ENCODE results near the gene SLC26A2.

Gene SLC26A2

DNA sequence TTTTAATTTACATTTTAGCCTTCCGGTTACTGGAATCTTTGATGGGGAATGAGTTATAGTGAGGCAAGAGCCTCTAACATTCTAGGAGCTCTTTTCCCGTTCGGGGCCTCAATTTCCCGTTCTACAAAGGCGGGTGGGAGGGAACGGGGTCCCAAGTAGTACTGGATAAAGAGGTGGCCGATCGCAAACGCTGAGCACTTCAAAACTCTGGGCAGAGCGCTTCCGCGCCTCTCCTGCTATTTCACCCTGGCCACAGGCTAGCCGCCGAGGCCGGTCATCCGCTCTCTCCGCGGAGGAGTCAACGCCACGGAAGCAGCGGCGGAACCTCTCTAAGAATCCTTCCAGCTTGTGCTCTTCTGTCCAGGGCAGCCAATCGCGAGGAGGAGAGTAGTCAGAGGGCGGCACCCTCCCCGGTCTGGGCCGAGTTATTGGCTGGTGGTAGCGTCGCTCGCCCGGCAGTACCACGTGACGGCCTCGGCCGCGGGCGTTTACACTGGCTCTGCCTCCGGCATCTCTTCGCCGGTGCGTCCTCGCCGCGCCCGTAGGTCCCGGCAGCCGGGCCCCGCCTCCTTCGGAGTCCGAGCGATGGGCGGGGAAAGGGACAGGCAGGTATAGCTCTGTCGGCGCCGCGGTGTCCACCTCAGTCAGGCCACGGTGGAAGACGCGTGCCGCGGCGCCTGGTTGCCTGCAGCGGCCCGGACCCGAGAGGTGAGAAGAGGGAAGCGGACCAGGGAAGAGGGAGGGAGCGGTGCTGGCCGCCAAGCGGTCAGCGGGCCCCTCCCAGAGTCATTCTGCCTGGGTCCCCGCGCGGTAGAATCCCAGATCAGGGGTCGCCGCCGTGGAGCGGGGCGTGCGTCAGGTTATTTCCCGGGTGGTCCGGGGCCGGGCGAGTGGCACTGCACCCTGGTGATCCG, at the start of gene SLC26A2:
Gene SLC26A2, plus strand, starts transcription at position 487 of the 914 bp plus-strand sequence. CDS start 16,895 bp downstream, outside the sequence.
- DNase-seq = peak; percentile 96 to 99

DNA sequence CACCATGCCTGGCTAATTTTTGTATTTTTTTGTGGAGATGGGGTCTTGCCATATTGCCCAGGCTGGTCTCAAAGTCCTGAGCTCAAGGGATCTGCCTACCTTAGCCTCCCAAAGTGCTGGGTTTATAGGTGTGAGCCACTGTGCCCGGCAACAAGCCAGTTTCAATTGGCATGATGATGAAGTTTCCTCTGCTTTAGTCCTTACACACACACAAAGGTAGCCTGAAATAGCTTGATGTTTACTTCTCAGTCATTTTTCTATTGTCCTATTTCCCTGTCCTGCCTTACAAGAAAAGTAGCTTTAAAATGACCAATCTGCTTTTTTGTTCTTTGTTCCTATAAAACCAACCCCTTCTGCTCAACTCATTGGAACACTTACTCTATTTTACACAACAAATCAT, 49.5 kb upstream of the SLC26A2 start:
- no peak for DNase-seq

DNA sequence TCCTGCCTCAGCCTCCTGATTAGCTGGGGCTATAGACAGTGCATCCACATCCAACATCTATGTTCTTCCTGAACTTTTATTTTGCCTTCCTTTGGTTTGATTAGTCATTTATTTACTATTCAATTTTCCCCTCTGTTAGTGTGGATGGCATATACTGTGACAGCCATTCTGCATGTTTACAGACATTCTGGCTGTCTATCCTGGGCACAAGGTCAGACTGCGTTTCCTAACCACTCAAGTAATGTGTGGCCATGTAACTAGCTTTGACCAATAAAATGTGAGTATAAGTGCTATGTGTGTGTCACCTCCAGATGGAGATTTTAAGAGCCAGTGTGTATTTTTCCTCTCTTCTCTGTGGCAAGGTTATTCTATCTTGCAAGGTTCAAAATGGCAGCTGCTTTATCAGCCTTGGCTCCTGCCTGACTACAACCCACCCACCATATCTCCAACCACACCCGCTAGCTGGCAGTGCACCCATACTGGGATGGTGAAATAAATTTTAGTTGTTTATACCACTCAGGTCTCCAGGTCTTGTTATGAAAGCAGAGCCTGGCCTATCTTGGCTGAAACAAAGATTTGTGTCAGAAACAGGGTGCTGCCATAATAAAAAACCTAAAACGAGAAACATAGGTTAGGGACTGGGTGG, 48.2 kb upstream of the SLC26A2 start:
- no peak for DNase-seq

DNA sequence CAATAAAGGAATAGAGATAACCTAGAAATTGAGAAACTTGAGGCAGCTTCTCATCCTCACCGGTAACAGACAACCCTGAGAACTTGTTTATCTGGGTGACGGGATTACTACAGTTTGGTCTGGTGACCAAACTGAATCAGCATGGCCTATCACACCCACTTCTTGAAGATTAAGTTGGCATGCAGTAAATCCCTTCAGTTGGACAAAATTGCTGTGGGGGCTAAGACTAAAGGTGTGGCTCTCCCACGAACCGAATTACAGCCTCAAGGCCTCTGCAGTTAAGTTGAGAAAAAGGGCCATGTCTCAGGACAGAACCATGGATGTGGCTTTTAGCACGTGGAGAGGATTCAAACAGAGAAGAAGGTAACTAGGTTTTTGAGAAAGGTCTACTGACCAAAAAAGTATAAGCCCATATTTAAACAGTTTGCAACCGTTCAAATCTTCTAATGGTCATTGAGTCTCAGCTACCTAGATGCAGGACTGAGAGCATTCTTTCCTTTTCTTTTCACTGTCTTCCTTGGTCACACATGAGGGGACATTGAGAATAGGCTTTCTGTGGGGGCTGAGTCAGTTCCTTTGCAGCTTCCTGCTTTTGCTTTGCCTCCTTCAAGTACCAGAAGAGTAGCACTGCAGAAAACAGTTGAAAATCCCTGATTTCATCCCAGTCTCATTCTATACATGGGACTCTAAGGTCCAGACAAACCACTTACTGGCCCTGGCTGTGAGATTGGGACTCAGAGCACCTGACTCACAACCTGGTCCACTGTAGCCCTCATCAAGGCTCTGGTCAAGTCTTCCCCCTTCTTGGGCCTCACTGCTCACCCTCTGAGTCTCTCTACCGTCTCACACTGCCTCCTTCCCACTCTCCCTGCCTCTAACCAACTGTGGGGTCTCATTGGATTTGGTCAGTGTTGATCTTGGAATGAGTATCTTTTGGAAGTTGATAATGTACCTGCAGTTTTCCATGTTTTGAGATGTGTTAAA, 46.8 kb upstream of the SLC26A2 start:
- no peak for DNase-seq

DNA sequence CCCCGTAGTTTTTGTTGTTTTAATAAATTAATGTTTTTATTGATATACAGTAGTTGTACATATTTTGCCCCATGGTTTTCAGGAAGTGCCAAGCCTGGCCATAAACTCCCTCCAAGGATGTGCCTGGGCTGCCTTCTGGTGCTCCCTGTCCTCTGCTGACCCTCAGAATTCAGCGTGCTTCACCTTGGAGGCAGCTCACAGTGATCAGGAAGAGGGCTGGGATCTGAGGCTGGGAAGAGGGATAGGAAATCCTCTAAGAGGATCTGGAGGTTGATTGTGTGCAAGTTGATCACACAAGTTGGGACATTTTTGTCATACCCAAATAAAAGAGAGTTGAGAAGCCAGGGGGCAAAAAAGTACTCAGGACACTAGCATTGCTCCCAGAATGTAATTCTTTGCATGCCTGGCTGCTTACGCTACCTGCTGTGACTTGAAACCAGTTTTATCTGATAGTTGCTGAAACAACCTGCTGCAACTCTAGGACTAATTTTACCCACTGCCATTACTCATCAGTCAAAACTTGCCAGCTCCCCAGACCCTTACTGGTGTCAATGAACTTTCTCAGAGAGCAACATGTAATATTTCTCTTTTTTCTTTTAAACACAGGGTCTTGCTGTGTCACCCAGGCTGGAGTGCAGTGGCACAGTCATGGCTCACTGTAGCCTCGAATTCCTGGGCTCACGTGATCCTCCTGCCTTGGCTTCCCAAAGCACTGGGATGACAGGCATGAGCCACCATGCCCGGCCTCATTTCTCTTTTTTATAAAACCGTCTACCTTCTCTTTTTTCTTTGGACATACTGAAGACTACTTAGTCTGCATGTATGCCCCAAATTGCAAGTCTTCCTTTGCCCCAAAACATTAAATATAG, 44.9 kb upstream of the SLC26A2 start:
- no peak for DNase-seq

DNA sequence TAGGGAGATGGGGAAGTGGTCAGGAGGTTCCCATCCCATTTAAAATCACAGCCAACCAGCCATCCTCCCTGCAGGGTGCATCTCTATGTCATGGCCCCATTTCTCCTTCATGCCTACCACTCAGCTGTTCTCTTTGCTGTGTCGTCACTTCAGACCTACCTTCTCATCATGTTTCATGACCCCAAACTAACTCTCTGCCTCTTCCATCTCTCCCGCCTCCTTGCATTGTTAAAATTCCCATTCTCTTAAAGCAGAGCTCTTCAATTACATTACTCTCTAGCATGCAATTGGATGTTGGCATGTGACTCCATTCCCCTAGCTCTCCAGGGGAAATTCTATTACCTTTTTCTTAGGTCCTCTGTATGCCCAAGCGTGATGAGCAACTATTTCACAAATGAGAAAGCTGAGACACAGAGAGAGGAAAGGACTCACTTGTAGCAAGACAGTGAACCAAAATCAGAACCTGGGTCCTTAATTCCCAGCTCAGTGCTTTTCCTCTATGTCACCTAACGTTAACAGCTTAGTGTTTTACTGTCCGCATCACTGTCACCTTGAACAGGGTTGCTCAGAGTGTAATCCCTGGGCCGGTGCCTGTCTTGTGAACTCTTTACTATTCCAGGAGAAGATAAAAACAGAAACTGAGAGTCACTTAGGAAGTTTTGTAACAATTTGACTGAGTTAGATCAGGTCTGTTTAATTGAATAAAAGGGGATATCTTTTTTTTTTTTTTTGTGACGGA, 44.1 kb upstream of the SLC26A2 start:
- no peak for DNase-seq

DNA sequence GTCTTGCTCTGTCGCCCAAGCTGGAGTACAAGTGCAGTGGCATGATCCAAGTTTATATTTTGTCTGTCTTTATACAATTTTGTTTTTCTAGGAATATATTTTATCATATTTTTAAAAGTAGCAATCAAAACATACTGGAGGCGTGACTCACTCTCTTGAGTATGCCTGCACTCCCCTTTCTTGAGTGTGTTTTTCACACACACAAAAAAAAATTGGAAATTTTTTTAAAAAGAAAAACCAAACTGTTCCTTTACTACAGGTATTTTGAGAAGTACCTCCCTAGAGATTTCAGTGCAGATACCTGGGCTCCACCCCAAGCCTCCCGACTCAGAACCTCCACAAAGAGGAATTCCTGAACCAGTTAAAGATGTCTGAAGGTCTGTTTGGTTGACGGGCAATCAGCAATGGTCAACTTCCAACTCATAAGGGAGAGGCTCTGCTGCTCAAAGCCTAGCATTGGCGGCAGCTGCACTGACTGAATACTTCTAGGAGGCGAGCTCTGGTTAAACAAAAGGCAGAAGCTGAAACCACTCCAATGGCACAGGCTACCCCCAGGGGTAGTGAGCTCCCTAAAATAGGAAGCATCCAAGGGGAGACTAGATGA, 43.4 kb upstream of the SLC26A2 start:
- DNase-seq = no peak

DNA sequence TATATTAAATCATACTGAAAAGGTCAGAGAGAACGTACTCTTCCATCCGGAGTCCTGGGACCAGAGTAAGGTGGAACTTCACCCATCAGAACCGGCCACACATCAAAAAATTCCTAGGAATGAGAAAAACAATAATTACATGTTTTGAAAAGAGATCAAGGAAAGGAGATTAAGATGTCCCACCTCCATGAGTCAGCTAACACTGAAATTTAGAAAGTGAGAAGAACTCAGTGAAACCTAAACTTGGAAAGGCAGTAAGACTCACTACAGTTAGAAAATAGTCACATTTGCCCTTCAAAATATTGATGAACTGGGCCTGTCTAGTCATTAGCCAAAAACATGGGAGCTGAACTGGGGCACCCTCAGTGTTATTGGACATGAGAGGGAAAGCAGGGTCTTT, 39.0 kb upstream of the SLC26A2 start:
- DNase-seq = no peak

DNA sequence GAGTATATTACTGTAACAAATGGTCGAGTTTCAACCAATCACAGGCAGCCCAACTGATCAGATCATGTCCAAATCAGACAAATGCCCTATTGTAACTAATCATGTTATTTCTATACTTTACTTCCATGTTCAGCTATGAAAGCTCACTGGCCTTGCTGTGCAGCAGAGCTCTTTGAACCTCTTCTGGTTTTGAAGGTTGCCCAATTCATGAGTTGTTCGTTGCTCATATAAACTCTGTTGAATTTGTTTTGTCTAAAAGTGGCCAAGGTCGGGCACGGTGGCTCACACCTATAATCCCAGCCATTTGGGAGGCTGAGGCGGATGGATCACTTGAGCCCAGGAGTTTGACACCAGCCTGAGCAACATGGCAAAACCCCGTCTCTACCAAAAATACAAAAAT, 37.6 kb upstream of the SLC26A2 start:
- DNase-seq = no peak

DNA sequence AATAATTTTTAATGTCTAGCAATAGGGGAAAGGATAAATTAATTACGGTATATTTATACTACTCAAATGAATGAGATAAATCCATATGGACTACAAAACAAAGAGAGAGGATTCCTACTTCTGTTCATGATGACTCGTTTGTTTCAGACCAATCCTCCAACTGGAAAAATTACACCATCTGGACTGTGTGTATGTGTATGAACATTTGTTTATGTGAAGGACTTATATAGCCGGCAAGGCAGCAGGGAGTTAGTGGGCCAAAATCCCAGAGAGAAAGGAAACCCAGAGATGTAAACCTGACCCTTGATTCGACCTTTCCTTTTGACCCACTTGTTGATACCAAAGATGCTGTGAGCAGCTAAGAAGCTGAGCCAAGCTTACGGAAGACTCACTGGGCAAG, 36.1 kb upstream of the SLC26A2 start:
- no peak for DNase-seq

DNA sequence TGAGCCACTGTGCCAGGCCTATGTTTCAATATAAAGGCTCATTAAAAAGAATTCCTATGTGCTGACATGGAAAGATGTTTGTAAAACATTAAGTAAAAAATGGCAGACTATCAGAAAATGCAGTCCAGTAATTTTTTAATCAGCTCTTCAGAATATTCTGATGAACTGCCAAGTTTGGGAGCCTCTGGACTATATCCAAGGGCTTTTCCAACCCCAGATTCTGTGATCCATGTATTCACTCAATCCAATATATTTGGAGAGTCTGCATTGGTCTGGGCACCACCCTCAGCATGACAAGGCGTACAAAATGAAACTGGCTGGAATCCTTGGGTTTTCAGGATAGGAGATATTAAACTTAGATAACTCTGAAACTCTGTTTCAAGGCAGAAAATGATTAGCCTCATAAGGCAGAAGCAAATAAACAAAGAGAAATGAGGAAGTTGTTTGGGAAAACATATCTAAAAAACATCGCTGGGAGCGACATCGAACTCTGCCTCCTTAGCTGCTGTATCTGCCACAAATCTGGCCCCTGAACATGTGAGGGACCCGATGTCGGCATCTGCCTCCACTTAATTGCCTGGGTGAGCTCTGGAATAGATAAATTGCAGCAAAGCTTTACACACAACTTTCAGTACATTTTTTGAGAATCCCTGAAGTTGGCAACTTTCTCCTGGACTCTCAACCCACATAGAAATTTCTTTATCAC, 30.4 kb upstream of the SLC26A2 start:
- DNase-seq = no peak

DNA sequence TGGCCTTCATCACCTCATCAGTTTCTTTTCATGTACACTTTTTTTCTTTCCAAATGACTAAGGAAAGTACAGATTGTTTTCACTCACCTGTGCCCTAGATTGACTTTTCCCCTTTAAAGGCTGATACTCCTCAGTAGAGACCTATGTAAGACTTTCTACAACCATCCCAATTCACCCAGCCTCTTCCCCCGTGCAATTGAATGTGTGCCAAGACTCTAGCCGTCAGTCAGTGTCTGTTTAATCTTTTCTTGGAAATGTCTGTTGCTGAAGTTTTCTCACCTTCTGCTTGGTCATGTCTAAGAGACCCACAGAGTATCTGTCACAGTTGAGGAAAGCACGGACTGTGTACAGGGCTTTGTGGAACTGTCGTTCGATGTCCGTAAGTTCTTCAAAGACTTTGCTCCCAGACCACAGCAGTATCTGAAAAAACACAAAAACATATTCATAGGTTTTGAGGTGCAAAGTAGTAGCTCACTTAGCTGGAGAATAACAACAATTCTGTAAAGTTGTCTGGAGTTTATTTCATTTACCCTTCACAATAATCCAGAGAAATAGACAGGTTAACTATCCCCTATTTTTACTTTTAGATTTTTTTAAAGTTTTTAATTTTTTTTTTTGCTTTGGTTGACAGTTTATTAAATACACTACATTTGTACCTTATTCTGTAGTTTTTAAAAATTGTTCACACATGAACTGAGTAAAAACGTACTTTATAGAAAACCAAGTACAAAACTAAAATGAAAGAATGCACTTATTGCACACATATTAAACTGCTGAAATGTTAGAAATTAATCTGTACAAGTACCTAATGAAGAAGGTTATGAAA, 29.6 kb upstream of the SLC26A2 start:
- DNase-seq = no peak

DNA sequence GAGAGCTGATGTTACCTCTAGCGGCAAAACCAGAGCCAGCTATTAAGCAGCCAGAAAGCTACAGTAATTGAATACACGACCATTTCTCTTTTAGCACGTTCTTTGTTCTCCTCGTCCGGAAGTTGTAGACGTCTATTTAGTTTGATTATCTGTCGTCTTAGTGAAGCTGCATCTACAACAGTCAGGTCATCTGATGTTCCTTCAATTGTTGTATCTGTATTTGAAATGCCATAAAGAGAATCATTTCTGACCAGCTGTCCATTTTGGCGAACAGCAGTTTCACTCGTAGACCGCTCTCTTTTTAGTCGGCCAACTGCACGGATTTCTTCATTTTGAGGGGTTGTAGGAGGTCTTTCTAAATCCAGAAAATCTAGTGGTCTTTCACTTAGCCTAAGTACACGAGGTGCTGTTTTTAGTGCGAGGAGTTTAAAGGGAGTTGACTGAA, 28.5 kb upstream of the SLC26A2 start:
- no peak for DNase-seq

DNA sequence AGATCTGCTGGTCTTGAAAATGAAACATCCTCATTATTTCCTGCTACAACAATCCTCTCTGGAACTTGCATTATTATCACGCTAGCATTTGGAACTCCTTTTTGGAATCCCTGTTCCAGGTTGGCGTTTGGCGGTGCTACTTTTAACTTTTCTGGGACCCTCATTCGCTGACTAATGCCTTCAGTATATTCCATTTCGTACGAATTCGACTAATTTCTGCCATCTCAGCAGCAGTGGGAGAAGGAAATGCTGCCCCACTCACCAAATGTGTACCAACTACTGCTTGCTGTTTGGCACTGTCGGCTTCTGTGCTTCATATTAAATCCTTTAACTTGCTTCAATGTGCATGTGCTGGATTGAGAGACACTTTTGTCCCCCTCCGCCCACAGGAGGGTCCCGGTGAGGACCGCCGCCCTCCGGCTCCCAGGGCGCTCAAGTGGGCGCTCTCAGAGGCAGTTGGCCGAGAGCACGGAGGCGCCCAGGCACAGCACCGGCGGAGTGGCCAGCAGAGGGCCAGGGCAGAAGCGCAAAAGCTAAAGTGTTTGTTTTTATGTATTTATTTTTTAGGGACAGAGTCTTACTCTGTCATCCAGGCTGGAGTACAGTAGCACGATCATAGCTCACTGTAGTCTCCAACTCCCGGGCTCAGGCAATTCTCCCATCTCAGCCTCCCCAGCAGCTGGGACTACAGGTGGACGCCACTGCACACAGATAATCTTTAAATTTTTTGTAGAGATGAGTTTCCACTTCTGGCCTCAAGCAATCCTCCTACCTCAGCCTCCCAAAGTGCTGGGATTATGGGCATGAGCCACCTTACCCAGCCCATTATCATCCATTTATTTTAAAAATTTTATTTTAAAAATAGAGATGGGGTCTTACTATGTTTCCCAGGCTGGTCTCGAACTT, 27.9 kb upstream of the SLC26A2 start:
- DNase-seq = no peak

DNA sequence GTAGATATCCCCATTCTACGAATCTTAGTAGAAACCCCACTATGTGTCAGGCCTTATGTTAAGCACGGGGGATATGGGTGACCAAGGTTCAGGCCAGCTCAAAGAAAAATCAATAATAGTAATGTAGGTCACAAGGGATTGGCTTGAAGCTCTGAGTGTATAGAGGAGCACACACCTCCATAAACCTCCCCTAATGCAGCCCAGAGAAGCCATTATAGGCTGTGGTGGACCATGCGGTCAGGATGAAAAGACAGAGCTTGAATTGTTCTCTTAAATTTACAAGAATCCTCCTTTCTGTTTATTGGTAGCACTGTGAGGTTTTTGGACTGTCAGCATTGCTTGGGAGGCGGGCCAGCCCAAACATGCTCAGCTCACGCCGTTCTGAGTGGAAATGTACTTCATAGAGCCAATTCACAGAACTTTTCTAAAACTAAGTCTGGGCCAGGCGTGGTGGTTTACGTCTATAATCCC, 25.1 kb upstream of the SLC26A2 start:
- DNase-seq = no peak

DNA sequence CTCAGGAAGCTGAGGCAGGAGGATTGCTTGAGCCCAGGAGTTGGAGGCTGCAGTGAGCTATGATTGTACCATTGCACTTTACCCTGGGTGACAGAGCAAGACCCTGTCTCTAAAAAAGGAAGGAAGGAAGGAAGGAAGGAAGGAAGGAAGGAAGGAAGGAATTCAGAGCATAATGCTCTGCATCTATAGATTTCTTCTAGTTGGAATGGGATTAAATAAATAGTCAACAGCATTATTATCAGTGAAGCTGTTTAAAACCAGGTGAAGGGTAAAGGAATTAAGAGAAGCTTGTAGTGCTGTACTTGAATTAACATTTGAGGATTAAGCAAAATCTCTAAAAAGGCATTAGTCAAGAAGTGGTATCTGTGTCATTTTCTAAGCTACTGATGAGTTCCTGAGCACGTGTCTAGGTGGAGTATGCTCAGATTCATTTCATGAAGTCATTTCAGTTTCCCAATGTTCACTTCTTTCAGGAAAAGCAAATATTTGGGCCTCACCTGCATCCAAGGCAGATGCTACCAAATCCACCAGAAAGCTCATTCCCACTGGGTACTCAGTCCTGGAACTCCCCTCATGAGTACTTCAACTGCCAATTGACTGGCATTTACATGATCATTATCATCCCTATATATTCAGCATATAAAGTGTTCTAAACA, 24.4 kb upstream of the SLC26A2 start:
- DNase-seq = no peak

DNA sequence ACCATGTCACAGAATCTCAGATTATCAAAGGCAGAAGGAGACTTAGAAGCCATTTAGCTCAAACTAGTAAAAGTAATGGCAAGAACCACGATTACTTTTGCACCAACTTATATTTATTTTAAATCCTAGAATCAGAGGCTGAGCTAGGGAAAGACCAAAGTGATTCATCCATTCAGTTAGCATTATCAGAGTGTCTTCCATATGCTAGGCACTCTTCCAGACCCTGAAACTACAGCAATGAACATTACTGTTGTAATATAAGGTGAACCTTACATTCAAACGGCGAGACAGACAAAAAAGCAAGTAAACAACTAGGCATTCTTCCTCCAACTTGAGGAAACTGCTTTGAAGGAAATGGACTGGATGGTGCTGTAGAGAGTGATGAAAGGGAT, 23.9 kb upstream of the SLC26A2 start:
- DNase-seq = no peak
